Measurements from ENCODE around the gene ODAD3.
A peak's percentile ranks its signal among the peaks of the same experiment; 100 is the strongest.
"Not testable (repeated sequence)": the region's sequence is repeated elsewhere in the genome, so short reads cannot be mapped to it uniquely, and the experiment has no call there.

Gene ODAD3

GRCh38 chr19:11401808-11402543 is 32.9 kb downstream of the ODAD3 start:
- no peak for DNase-seq

DNA sequence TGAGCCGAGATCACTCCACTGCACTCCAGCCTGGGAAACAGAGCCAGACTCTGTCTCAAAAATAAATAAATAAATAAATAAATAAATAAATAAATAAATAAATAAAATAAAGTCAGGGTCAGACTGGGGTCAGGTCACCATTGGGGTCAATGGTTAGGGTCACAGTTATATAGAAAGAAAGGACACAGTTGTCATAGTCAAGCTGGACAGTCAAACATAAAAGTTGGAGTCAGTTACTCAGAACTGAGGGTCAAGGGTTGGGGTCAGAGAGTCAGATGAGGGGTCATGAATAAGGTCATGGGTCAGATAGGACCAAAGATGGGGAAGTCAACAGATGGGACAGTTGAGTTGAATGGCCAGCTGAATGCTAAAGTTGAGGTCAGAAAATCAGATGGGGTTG is 34.1 kb downstream of the ODAD3 start:
- DNase-seq, result no peak

DNA sequence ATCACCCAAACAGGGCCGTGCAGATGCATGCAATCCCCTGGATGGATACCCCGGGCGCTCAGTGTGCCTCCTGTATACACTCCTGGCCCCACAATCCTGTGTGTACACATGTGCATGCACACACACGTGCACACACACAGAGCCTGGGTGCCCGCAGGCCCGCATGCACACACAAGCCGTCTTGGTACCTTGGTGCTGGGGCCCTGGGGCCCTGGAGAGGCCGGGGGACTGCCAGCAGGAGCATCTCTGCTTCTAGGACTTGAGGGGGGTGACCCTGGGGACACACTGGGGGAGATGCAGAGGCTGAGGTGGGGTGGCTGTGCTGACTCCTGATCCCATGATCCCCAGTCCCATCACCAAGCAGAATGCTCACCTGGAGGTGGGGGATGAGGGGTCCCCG is 35.3 kb downstream of the ODAD3 start:
- DNase-seq, result no peak

DNA sequence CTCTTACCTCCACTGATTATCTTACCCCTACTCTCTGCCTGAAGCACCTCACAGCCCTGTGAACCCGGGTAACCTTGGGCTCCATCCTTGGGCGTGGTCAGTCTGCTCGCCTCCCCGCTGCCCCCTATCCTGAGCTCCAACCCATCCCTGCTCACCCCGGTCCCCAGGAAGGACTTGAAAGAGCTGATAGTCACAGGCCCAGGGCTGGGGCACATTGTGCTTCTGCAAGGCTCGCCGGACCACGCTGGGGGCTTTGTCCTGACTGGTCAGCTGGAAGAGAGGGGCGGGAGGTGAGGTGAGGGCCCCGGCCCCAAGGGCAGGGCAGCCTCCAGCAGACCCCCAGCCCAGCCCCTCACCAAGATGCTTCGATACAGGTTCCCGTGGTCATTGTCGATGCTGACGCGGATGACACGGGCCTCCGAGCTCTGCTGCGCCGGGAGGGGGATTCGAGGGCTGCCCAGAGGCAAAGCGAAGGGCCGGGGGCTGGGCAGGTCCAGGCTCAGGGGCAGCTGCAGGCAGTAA is 37.8 kb downstream of the ODAD3 start:
- no peak for DNase-seq

- DNase-seq, result no peak
Observed at GRCh38 chr19:11390933-11391680, 43.8 kb downstream of the ODAD3 start.

DNA sequence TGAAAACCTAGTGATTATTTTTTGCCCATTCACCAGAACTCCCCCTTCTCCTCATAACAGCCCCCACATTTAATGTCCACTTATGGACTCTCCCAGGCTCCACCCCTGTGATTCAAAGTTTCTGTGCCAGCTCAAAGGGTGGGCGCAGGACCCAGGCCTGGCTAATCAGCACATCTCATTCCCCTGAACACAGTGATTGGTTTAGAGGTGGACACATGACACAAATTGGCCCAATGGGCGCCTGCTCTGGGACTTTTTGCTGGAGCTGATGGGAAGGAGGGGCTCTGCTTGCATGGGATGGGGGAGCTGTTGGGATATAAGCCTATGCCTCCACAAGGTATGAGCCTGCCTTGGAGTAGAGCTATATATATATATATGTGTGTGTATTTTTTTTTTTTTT is 44.6 kb downstream of the ODAD3 start:
- no peak for DNase-seq

DNA sequence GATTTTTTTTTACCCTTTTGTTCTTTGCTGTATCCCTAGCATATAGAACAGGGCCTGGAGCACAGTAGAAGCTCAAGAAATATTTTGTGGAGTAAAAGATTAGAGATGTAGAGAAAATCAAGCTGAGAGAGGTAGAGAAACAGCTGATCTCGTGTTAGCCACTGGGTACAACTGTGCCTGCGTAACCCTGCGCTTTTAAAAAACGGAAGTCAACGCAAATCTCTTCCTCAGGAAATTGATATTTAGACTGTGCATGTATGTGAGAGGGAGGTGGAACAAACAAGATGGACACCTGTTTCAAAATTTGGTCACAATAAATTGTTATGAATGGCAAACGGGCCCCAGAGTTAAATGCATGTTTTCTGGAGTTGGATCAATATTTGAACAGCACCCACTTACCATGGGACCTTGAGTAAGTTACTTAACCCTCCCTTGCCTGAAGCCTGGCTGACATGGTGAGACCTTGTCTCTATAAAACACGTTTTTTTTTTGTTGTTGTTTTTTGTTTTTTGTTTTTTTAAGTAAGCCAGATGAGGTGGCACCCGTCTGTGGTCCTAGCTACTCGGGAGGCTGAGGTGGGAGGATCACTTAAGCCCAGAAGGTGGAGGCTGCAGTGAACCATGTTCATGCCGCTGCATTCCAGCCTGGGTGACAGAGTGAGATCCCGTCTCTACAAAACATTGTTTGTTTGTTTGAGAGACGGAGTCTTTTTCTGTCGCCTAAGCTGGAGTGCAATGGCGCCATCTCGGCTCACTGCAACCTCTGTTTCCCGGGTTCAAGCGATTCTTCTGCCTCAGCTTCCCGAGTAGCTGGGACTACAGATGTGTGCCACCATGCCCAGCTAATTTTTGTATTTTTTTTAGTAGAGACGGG is 47.5 kb downstream of the ODAD3 start:
- no peak for DNase-seq

DNA sequence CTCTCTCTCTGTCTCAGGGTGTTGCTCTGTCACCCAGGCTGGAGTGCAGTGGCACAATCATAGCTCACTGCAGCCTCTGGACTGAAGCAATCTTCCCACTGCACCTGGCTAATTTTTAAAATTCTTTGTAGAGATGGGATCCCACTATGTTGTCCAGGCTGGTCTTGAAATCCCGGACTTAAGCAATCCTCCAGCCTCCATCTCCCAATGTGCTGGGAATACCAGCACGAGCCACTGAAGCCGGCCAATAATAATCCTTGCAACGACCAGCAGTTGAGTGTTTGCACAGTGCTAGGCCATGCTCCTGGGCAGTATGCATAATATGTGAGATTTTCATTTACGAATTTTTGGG is 50.2 kb downstream of the ODAD3 start:
- DNase-seq, result no peak

- DNase-seq, result no peak
Observed at GRCh38 chr19:11383706-11384048, 51.2 kb downstream of the ODAD3 start.

DNA sequence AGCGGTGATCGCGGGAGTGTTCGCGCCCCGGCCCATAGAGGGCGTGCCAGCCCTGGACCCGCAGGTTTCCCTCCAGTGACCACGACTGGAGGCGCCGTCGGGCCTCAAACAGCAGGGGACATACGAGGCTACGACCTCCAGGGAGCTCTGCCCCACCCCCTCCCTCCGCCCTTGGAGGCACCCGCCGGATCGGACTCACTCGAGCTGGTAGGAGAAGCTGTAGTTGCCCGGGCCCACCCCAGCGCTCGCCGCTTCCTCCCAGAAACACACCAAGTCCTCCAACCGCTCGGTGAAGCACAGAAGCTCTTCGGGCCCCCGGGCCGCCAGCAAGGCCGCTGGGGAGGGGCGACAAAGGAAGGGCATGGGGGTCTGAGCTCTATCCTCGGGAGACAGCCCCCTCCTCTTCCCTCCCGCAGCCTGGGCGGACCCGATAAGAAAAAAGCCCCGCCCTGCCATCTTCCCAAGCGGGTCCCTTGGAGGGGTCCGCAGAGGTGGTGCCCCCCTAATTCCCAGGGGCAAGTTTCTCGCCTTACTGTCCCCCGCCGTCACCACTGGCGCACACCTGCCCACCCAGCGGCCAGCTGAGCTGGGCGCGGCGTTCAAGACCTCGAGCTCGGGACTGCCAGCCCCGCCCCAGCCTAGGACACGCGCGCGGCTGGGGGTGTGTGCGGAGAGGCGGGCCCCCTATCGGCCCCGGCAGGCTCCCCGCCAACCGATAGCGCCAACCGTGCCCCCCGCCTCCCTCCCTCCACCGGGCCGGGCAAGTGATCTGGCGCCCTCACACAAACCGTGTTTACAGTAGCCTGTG is 51.8 kb downstream of the ODAD3 start:
- no peak for DNase-seq

- peak; percentile 81 for DNase-seq
Observed at GRCh38 chr19:11380653-11381537, 54.0 kb downstream of the ODAD3 start.

DNA sequence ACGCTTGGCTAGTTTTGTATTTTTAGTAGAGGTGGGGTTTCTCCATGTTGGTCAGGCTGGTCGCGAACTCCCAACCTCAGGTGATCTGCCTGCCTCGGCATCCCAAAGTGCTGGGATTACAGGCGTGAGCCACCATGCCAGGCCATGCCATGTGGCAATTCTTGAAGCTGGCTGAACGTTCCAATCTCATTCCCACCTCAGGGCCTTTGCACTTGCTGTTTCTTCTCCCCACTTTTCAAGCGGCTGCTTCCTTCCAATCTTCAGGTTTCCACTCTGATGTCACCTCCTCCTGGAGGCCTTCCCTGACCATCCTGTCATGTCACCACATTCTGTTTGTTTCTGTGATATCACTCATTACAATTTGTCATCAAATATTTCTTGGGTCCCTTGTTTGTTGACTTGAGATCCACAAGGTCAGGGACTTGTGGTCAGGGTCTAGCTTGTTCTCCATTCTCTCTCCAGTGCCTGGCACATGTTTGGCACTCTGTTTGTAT is 55.0 kb downstream of the ODAD3 start:
- DNase-seq, result no peak

GRCh38 chr19:11379269-11379845 is 55.6 kb downstream of the ODAD3 start:
- DNase-seq, result not testable (repeated sequence)

DNA sequence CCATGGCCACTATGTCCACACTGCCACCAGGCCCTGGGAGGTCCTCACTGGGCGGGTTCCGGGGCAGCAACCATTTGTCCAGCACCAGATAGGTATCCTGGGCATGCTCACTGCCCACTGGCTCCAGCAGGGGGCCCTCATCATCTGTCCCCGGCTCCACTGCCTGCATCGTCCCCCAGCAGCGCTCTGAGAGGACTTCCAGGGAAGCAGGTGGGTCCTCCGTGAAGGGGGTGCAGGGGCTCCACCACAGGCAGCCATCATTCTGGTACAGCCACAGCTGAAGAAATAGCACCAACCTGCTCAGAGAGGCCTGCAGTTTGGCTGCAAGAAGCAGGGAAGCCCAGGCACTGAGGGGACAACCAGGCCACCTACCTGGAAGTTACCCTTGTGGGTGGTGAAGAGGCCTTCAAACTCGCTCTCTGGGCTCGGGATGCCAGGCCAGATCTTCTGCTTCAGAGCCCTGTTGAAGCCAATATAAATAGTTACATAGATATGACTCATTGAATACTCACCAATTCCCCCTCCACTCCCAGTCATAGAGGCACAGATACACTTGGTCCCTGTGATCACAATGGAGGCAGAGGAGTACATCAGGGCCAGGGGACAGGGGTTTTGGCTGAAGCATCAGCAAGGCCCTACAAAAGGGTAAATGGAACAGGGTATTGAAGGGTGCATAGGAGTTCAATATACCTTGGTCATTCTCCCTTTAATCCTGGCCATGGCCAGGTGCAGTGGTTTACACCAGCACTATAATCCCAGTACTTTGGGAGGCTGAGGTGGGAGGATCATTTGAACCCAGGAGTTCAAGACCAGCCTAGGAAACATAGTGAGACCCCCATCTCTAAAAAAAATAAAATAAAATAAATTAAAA is 56.4 kb downstream of the ODAD3 start:
- no peak for DNase-seq

- DNase-seq, result no peak
Observed at GRCh38 chr19:11377756-11378155, 57.2 kb downstream of the ODAD3 start.

DNA sequence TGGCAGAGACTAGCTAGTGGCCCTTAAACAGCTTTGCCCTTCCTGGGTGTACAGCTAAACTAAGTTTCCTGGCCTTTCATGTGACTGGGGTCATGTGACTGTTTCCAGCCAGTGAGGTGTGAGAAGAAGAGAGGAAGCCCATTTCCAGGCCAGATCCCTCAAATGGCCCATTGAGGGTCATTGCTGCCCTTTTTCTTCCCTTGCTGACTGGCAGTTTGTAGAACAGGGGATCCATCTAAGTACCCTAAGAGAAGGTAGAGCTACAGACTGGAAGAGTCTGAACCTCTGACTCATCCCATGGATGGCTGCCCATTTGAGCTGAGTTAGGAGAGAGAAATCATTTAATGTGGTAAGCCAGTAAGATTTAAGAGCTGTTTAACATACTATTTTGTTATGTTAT is 57.7 kb downstream of the ODAD3 start:
- no peak for DNase-seq

- DNase-seq, result no peak
Observed at GRCh38 chr19:11375143-11375948, 59.6 kb downstream of the ODAD3 start.

GRCh38 chr19:11374433-11375142 is 60.3 kb downstream of the ODAD3 start, which contains the start of gene SWSAP1:
Gene SWSAP1, plus strand, starts transcription at chr19:11374666. Its CDS starts 15 bp downstream, at chr19:11374681.
- DNase-seq, result peak; percentile 98

Measured in SIG-M5 (cell line).